Activated B cell treated with CpG ODN at 0.5 μM for 24 hours (primary cell): ENCODE data around the gene WASF3. TPM values are rescaled to one million over a fixed set of nuclear protein-coding genes. Genes with fewer than 3 reads are reported as not detected.

Source experiments
- ATAC-seq: fragments of 200-7000 bp; cut with Tn5 transposase; one replicate; pipeline ENCODE4 v1.10.0; 2021; ENCODE audit warnings: low read depth, mild to moderate bottlenecking, moderate library complexity
- CTCF ChIA-PET: fragments of 350-600 bp; sonication (Branson Sonifier 250); formaldehyde crosslinking; loops from one replicate; lab custom pipeline; 2021; ENCODE audit warnings: antibody characterized with exemption; lab: Charles Lee
- POLR2A ChIA-PET: fragments of 350-600 bp; sonication (Branson Sonifier 250); formaldehyde crosslinking; loops from one replicate; lab custom pipeline; 2021; ENCODE audit warnings: antibody characterized with exemption; lab: Charles Lee
- DNase-seq: peaks from one replicate; pipeline ENCODE4 v3.0.0; 2022
- H3K27ac Mint-ChIP-seq: one replicate; pipeline ENCODE4 v1.8.0; 2020; ENCODE audit warnings: mixed read lengths
- H3K27me3 Mint-ChIP-seq: one replicate; pipeline ENCODE4 v1.8.0; 2021; ENCODE audit warnings: mixed read lengths
- H3K36me3 Mint-ChIP-seq: one replicate; pipeline ENCODE4 v1.8.0; 2021; ENCODE audit warnings: low read depth, mixed read lengths
- H3K4me1 Mint-ChIP-seq: one replicate; pipeline ENCODE4 v1.8.0; 2021; ENCODE audit warnings: mixed read lengths
- H3K4me3 Mint-ChIP-seq: one replicate; pipeline ENCODE4 v1.8.0; 2020; ENCODE audit warnings: mild to moderate bottlenecking, mixed read lengths
- H3K9me3 Mint-ChIP-seq: one replicate; pipeline ENCODE4 v1.8.0; 2020; ENCODE audit warnings: mixed read lengths
- intact Hi-C: fragments of 100-400 bp; cut with micrococcal nuclease; formaldehyde crosslinking; loops from one replicate; pipeline ENCODE4 v1.15.1; 2024
- total RNA-seq: library from RNA; stranded (reverse); gene quantifications from 2 replicates; pipeline ENCODE4 v1.2.3, GENCODE V29; 2022
- TF ChIP-seq, protein P1 (sequence below): fragments of 200-600 bp; IDR thresholded peaks from one replicate; pipeline ENCODE4 v1.8.0; 2022; ENCODE audit warnings: antibody characterized with exemption, mild to moderate bottlenecking

Gene WASF3
- total RNA-seq, 1 donor from 2014 or later: 0.35 TPM

DNA sequence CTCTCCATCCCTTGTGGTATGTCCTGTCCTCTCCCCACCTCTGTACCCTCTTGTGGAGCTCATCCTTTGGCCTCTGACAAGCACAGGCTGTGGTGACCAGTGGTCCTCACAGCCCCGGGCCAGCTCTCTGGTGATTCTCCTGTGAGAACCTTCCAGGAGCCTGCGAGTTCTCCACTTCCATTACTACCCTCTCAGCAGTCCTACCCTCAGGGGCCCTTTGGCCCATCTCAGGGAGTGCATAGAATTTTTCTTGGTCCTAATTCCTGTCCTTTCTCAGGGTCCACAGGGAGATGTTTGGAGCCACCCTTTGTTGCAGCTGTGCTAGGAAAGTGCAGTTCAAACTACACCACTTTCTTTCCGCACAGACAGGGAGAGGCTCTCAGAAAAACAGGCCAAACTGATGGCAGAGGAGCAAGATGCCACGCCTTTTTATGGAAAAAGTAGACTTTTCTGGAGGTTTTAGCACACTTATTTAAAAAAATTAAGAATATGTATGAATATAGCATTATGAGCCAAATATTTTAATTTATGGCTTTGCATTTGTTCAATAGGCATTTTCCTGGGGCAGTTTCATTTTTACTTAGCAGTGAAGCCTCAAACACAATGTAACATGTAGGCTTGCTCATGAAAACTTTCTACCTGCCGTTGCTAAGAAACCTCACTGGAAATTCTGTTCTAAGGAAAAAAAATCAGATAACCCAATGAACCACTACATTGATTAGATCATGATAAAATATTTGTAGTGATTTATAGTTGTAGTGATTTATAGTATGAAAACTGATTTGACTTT, 111.1 kb downstream of the WASF3 start:
- no peak overlapping the region for H3K27ac Mint-ChIP-seq
- H3K9me3 Mint-ChIP-seq: no peaks in the 10 kb centered on the region
- no peaks in the 10 kb centered on the region for H3K4me1 Mint-ChIP-seq
- DNase-seq (no peak), ATAC-seq (no peak)
- intact Hi-C loops: no loop called here
- H3K36me3 Mint-ChIP-seq: no peaks in the 10 kb centered on the region
- H3K27me3 Mint-ChIP-seq: peaks cover 4% of the 10 kb centered on the region
- H3K4me3 Mint-ChIP-seq: no peak overlapping the region
- TF ChIP-seq, protein P1, sequence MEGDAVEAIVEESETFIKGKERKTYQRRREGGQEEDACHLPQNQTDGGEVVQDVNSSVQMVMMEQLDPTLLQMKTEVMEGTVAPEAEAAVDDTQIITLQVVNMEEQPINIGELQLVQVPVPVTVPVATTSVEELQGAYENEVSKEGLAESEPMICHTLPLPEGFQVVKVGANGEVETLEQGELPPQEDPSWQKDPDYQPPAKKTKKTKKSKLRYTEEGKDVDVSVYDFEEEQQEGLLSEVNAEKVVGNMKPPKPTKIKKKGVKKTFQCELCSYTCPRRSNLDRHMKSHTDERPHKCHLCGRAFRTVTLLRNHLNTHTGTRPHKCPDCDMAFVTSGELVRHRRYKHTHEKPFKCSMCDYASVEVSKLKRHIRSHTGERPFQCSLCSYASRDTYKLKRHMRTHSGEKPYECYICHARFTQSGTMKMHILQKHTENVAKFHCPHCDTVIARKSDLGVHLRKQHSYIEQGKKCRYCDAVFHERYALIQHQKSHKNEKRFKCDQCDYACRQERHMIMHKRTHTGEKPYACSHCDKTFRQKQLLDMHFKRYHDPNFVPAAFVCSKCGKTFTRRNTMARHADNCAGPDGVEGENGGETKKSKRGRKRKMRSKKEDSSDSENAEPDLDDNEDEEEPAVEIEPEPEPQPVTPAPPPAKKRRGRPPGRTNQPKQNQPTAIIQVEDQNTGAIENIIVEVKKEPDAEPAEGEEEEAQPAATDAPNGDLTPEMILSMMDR: no peak
- POLR2A ChIA-PET: no interaction called here
- CTCF ChIA-PET: no interaction called here

DNA sequence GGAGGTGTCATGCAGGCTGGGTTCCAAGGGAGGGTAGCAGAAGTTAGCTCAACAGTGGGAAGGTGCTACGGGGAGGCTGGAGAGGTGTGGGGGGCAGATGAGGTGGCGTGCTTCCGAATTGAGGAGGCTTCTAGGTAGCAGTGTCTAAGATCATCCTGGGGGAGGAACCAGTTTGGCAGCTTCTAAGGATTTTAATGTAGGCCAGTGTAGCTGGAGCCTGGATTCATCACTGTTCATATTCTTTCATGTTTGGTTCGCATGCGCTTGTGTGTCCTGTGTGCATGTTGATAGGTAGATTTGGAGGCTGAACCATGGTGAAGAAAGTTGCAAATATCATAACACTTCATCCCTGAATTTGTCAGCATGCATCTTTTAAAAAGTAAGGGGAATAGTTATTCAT, 116.4 kb downstream of the WASF3 start:
- intact Hi-C loops: no loop called here
- POLR2A ChIA-PET: no interaction called here
- Mint-ChIP-seq H3K4me1 (no peaks in the 10 kb centered on the region), H3K36me3 (no peaks in the 10 kb centered on the region), H3K4me3 (no peak overlapping the region), H3K27ac (no peak overlapping the region), H3K27me3 (peaks cover 3% of the 10 kb centered on the region), H3K9me3 (no peaks in the 10 kb centered on the region)
- TF ChIP-seq, protein P1: no peak
- CTCF ChIA-PET: no interaction called here
- ATAC-seq (no peak), DNase-seq (no peak)

DNA sequence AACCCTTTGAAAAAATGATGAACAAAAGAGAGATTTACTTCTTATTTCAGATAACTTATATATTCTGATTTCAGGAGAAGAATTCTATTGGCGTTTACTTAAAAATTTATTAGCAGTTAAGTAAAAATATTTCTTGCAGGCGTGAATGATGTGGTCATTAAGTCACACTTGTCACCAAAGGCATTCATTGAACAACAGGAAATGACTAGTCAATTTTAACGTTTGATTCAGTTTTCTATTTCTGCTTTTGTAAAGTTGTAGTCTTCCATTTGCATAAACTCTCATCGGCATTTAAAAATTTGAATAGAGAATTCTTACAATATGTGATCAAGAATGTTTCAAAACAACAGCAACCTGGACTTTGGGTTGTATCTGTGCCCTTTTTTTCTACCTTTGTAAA, 119.7 kb downstream of the WASF3 start:
- no peak for ATAC-seq
- ChIA-PET POLR2A (no interaction called here), CTCF (no interaction called here)
- no peak overlapping the region for H3K4me3 Mint-ChIP-seq
- intact Hi-C loops: no loop called here
- H3K36me3 Mint-ChIP-seq: no peaks in the 10 kb centered on the region
- H3K4me1 Mint-ChIP-seq: no peaks in the 10 kb centered on the region
- TF ChIP-seq, protein P1: no peak
- no peak for DNase-seq
- no peaks in the 10 kb centered on the region for H3K9me3 Mint-ChIP-seq
- peaks cover 11% of the 10 kb centered on the region for H3K27me3 Mint-ChIP-seq
- H3K27ac Mint-ChIP-seq: no peak overlapping the region

GRCh38 chr13:26678330-26678729, 120.8 kb downstream of the WASF3 start:
- TF ChIP-seq, protein P1: no peak
- intact Hi-C loops: no loop called here
- ChIA-PET CTCF (no interaction called here), POLR2A (interaction anchor here (0.5 kb wide), 1 partner anchor 492 kb away, joined by 4 read pairs; no protein-coding TSS in a partner anchor)
- peaks cover 12% of the 10 kb centered on the region for H3K27me3 Mint-ChIP-seq
- ATAC-seq: no peak
- no peaks in the 10 kb centered on the region for H3K9me3 Mint-ChIP-seq
- H3K27ac Mint-ChIP-seq: no peak overlapping the region
- DNase-seq: no peak
- no peaks in the 10 kb centered on the region for H3K4me1 Mint-ChIP-seq
- H3K36me3 Mint-ChIP-seq: no peaks in the 10 kb centered on the region
- H3K4me3 Mint-ChIP-seq: no peak overlapping the region

DNA sequence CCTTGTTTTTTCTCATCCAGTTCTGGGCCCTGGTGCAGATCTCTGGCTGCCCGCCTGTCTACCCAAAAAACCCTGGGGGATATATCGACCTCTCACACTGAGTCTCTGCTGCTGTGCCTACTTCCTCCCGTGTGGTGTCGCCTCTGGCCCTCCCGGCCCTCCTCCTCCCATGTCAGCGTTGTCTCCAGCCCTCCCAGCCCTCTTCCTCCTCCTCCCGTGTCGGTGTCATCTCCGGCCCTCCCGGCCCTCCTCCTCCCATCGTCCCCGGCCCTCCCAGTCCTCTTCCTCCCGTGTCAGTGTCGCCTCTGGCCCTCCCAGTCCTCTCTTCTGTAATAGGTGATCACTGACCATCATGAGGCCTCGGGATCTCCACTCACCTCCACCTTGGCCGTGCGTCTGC, 121.3 kb downstream of the WASF3 start:
- ChIA-PET CTCF (interaction anchor here (1.6 kb wide), 1 partner anchor 20 kb away, joined by 4 read pairs; no protein-coding TSS in a partner anchor), POLR2A (interaction anchor here (0.5 kb wide), 1 partner anchor 492 kb away, joined by 4 read pairs; no protein-coding TSS in a partner anchor)
- no peak for DNase-seq
- intact Hi-C loops: no loop called here
- H3K36me3 Mint-ChIP-seq: no peaks in the 10 kb centered on the region
- peaks cover 12% of the 10 kb centered on the region for H3K27me3 Mint-ChIP-seq
- H3K27ac Mint-ChIP-seq: no peak overlapping the region
- TF ChIP-seq, protein P1: no peak
- no peak for ATAC-seq
- H3K4me3 Mint-ChIP-seq: no peak overlapping the region
- H3K4me1 Mint-ChIP-seq: no peaks in the 10 kb centered on the region
- H3K9me3 Mint-ChIP-seq: no peaks in the 10 kb centered on the region
